NCI-H526 treated with DMSO at 0.1 percent for 48 hours (cell line): Measurements from ENCODE around the gene MAST2.

ENCODE experiments used
- DNase-seq: peaks from one replicate; lab custom pipeline; 2025; lab: John Stamatoyannopoulos, UW

MAST2 gene

DNA sequence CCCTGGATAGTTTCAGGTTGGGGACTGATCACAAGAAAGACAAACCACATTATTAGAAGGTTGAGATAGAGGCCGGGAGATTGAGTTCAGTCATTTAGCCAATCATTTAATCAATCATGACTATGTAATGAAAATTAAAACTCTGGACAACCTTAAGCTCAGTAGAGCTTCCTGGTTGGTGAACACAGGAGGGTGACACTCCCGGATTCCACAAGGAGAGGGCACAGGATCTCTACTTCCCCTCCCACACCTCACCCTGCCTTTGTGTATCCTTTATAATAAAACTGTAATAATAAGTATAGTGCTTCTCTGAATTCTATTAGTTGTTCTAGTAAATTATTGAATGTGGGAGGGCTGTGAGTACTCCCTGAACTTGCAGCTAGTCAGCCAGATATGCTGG lies 178.9 kb downstream of the MAST2 start:
- no peak for DNase-seq

DNA sequence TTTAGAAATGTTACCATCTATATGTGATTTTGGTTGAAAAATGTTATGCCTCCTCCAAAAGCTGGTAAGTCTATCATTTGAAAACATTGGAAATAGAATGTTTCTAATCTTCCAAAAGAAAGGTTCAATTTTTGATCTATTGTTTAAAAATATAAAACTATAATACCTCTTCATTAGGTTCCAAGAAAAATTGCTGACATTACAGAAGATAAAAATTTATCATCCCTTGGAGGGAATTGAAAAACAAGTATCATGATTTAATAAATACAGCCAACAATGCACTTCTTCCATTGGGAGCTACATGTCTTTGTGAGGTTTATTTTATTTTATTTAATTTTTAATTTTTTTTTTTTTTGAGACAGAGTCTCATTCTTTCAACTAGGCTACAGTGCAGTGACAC lies 180.6 kb downstream of the MAST2 start:
- DNase-seq, result no peak

DNA sequence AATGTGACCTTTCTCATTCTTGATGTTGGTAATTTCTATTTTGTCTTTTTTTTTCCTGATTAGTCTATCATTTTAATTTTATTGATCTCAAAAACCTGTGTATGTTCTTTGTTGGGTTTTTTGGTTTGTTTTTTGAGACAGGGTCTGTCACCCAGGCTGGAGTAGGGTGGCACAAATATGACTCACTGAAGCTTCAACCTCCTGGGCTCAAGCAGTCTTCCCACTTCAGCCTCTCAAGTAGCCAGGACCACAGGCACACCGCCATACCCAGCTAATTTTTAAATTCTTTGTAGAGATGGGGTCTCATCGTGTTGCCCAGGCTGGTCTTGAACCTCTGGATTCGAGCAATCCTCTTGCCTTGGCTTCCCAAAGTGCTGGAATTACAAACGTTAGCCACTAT lies 183.8 kb downstream of the MAST2 start:
- no peak for DNase-seq

DNA sequence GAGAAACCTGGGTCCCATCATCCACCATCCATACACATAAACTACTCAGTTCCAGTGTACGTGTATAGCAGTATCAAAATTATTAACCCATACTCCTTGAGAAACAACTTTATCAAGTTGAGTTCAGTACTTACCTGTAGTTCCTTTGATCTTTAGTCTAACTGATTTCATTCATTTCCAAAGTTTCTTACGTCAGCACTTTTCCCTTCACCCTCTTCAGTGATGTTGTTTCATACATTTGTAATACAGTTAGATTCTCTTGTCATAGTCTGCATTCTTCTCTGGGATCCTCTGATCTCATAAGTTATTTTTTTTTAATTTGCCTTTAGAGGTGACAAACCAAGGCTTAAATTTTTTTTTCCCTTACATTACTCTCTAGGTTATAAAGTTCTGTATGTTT lies 185.8 kb downstream of the MAST2 start:
- no peak for DNase-seq

DNA sequence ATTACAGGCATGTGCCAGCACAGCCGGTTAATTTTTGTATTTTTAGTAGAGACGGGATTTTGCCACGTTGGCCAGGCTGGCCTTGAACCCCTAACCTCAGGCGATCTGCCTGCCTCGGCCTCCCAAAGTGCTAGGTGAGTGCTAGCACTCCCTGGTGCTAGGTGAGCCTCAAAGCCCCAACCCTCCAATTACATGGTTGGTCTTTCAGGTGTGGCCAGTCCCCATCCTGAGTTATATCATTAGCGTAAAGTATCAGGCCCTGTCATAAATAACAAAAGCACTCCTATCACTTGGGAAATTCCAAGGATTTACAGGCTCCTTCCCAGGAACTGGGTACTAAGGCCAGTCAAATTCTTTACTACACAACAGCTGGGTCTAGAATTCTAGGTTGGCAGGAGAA lies 191.0 kb downstream of the MAST2 start:
- no peak for DNase-seq

DNA sequence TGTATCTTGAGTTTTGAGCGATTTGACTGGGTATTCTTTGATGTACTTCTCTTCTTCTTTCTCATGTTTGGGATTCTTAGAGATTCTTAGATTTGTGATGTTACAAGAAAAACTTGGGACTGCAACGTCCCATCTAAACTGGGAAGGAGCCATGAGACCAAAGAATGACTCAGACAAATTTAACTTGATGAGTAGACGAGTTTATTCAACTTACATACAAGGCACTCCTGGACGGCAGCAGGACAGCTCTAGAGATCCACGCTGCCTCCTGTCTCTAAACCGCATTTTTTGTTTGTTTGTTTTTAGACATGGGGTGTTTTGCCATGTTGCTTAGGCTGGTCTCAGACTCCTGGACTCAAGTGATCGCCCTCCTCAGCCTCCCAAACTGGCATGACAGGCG lies 191.9 kb downstream of the MAST2 start:
- no peak for DNase-seq

DNA sequence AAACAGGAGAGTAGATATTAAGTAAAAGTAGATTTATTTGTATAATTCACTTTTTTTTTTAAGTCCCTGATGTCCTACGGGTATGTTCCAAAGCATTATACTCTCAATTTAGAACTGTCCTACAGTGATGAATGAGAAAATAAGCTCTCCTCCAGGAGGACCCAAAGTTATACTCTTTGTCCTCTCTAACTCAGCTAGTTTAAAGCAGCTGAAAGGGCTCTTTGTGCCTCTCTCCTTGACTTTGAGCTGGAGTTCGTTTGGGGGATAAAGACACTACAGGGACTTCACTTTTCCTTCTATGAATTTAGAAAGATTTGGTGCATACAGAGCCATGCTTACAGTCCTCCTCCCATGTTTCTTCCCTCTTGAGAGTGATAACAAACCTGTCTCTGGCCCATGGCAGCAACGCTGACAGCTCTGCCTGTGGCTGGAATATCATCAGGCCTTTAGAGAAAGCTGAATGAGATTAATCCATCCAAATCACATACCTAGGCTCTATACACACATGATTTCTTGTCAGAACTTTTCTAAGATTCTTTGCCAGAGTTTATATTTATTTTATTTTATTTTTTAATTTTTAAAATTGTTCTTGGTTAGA lies 194.7 kb downstream of the MAST2 start:
- DNase-seq, result no peak

DNA sequence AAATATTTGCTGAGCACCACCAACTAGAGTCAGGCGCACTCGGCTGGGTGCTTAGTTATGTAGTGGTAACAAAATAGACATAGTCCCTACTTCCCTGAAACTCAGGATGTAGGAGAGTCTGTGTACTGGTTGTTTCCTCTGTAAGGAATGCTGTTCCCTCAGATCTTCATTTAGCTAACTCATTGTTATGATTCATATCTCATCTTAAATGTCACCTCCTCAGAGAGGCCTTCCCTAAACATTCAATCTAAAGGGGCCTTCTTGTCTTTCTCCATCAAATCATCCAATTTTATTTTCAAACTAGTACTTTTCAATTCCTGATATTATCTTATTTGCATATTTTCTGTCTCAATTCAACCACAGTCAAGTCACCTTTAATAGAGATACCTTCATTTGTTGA lies 196.1 kb downstream of the MAST2 start:
- no peak for DNase-seq

DNA sequence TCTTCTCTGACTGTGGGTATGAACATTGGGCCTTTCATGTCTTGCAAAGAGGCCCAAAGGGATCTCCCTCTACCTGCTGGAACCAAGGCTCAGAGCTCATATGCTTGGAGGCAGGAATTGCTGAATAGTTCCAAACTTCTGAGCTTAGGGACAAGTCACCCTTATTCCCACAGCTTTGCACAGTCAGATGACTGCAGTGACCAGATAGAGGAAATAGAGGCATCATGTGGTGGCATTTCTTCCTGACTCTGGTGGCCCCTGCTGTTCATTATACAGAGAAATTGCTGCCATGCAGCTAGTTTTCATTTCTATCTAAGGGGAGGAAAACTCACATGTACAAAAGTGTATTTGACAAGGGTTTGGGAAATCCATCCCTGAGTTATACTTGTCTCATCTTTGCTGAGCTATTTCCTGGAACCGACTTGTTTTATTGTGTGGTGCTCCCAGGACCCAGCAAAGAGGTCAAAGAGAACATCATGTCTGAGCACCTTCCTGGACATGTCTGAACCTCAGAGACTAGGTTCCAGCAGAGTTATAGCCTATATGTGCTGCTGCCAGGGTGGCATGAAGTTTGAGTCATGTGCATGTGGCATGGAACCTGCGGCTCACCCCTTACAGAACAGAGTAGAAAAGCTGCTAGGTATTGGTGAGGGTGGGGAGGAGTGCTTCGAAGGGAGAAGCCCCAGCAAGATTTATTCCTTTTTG lies 197.8 kb downstream of the MAST2 start:
- DNase-seq, result no peak

DNA sequence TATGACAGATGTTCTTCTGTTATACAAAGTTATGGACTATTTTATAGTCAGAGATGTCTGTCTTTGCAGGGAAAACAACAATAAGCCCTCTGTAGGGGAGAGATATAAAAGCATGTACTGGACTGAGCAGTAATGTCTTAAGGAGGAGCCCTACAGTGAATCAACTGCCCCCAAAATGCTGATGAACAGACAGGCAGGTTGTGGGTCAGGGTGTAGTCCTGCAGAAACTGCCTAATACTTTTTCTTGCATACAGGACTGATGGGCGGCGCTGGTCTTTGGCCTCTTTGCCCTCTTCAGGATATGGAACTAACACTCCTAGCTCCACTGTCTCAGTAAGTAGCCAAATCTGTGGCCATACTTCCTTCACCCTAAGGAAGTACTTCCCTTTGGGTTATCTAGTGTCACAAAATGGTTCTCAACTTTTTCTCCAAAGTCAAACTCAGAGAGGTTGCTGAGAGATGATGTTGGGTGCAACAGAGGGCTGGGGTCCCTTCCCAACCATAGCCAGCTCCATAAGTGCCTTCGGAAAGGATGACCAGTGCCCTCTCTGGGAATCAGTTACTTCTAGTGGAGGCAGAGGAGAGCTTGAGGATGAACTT lies 199.2 kb downstream of the MAST2 start:
- DNase-seq, result no peak

DNA sequence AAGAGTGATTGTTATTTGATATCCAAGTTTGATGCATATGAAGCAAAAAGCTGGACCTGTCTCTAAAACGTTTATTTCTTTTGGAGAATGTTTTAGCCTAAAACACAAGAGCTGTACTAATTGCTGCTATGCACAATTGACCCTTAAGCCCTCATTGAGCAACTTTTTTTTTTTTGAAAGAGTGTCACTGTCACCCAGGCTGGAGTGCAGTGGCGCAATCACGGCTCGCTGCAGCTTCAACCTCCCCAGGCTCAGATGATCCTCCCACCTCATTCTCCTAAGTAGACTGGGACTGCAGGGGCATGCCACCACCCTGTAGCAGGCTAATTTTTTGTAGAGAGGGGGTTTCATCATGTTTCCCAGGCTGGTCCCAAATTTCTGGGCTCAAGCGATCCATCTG lies 199.9 kb downstream of the MAST2 start:
- no peak for DNase-seq

DNA sequence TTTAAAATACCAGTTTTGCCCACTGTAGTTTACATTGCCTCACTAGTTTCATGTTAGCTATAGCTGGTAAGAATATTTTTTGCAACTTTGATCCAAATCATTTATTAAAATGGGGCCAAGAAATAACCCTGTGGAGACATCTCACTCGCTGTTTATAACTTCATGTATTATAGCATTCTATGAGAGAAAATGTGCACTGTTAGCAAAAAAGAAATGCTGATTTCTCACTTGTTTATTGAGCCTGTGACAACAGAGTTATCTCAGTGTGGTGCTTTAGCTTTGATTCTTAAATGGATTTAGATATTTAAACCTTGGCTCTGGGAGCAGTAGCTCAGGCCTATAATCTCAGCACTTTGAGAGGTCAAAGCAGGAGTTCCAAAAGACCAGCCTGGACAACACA lies 201.1 kb downstream of the MAST2 start:
- no peak for DNase-seq

DNA sequence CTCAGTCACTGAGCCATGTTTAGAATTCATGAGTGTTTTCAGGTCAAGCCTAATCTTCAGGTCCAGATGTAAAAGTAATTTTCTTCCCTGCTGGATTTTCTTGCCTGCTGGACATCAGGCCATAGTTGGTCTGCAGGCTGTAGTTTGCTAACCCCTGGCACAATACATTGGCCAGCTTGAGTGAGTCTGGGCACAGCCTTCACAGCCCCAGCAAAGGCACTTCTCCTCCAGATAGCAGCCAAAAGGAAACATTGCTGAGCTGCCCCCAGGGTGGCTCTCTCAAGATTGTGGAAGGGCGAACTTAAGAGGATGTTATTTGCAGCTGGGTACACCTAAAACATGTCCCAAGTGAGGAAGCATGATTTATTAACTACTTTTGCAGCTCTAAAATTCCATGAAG lies 202.2 kb downstream of the MAST2 start:
- no peak for DNase-seq

DNA sequence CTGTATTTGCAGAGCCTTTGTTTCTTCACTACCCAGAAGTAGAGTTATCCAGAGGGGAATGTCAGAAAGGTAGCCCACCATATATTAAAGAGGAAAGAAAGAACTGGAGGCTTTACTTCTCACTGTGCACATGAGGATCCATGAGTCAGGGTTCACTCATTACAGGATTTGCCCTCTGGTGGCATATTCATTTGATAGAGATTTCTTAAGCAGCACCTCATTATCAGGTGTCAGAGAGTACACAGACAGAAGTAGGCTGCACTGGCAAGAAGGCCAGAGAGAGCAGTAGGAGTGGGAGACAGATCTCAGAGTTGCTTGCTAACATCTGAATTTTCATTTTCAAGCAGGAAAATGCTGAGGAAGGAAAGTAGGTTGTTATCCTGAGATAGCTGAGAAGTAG lies 205.2 kb downstream of the MAST2 start:
- DNase-seq, result no peak

DNA sequence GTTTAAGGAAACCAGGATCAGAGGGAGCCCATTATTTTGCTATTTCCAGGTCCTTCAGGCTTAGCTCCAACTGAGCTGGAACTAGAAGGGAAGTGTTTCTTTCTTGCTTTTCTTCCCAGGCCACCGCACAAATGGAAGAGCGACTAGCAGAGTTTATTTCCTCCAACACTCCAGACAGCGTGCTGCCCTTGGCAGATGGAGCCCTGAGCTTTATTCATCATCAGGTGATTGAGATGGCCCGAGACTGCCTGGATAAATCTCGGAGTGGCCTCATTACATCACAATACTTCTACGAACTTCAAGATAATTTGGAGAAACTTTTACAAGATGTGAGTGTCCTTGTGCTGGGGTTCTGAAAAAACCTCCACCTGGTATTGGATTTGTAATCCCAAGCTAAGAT lies 207.2 kb downstream of the MAST2 start:
- no peak for DNase-seq

DNA sequence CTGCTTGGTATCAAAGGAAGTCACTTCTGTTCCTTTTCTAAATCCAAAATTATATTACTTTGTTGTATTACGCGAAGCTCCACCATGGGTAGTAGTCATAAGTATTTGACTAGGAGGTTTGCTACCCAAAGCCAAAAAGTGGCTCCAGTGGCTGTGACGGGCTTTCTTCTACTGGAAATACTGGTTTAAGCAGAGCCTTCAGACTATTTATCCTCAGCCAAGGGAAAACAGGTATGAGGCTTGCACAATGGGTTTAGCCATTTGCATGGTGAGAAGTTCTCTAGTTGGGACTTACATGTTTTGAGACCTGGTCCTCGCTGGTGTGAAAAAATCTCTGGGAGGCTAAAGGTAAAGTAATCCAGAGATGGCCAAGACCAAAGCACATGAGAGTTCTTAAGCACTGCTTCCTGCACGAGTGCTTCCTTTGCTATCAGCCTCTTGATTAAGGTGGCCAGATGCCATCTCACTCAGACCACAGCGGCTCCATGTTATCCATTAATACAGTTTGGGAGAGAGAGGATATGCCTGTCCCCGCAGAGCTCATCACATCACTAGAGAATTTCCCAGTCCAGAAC lies 207.8 kb downstream of the MAST2 start:
- no peak for DNase-seq

DNA sequence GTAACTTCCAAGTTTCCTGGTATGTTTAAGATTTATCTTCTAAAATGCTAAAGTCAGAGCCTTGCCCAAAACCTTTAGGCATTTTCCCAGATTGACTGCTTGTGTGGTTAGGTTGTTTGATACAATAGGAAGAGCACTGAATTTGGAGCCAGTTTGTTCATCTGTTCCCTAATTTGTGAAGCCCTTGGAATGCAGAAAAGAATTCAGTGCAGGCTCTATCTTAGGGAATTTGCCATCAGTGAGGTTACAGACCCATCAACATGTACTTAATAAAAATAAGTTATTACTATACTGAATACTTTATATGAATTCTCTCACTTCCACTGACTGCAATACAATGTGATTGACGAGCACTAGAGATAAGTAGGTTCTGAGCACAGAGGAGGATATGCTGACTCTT lies 208.8 kb downstream of the MAST2 start:
- DNase-seq, result no peak

DNA sequence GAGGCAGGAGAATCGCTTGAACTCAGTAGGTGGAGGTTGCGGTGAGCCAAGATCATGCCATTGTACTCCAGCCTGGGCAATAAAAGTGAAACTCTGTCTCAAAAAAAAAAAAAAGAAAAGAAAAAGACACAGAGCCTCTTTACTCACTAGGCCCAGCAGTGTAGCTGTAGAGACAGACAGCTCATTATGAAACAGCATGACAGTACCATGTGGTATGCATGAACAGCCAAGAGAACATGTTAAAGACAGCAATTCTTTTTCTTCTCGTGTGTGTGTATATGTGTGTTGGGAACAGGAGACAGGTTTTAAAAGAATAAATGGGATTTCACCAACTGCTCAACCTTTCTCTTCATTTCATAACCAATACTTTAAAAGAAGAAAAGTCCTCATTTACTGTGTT lies 210.2 kb downstream of the MAST2 start:
- DNase-seq, result no peak

DNA sequence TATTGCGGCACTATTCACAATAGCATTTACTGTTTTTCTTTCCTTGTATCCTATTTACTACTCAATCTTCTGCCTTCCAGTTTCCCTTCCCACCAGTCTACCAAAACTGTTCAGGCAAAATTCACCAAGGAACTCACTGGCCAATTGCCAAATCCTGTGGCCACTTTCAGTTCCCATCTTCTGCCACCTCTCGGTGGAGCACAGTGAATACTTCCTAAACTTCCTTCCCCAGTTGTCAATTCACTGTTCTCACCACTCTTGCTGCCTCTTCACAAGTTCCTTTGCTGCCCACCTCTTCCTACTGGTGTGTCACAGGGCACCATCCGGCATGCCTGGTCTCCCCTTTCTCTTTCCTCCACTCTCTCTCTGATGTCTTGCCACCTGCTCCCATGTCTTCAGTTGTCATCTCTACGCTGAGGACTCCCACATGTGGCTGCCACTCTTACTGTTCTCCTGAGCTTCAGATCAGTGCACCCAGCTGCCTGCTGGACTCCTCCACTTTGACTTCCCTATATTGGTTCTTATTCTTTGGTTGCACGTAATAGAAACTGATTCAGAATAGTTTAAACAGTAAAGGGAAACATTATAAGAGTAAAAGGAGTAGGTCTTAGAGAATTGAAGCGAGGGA lies 214.6 kb downstream of the MAST2 start:
- DNase-seq, result no peak

DNA sequence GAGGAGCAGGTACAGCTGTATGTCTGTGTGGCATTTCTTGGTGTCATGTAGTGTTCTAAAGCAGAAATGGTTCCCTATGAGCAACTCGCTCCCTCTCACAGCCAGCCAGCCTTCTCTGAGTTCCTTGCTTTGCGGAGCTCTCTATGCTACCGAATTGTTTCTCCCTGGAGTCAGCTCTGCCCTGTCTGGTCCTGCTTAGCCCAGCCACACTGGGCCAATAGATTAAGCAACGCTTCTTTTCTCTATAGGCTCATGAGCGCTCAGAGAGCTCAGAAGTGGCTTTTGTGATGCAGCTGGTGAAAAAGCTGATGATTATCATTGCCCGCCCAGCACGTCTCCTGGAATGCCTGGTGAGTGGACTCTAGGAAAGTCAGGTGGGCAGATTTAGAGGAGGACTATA lies 215.9 kb downstream of the MAST2 start:
- DNase-seq, result no peak

DNA sequence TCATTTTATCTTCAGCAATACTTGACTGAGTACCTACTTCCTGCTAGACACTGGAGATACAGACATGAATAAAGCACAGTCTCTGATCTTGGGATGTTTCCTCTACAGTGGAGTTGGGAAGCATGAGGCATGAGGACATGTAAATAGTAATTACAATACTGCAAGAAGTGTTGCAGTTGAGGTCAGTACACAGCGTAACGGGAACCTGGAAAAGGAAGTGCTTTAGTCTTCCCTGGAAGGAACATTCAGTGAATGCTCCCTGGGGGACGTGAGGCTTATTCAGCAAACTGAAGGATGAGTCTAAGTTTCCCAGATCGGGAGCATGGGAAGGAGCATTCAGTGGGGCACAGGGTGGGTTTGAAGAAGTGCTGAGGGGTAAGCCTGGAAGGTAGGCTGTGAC lies 216.6 kb downstream of the MAST2 start:
- DNase-seq, result no peak

DNA sequence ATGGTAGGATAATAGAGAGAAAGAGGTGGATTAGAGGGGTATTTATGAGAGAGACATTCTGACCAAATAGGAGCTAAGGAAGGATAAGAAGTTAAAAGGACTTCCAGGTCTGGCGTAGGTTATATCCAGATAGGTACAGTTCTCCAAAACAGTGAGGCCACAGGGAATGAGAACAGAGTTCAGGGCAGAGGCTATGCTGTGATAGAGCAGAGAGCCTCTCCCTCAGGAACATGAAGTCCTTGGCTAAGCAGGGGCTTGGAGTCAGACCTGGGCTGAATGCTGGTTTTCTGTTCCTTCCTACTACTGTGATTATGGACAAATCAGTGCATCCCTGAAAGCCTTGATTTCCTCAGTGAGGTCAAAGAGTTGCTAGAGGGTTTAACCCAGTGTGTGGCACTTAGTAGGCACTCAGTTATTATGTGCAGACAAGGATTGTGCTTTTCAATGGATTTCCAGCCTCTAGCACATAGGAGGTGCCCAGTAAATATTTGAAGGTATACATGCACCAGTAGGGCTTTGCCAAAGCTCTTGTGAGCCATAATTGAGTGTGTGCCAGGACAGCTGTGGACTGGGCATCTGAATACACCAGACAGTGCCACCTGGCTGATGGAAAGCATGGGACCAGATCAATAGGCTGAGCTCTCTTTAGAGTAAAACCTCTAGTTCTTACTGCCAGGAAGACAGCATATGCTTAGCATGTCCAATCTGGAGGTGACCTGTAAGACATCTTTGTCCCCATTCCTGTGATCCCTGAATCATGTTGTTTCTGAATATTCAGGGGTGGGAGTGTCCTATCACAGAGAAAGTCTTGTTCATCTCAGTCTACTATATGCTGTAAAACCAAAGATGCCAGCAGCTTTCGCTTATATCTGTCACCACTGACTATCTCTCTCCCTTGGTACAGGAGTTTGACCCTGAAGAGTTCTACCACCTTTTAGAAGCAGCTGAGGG lies 217.9 kb downstream of the MAST2 start:
- DNase-seq, result no peak
